Testis (tissue), 2 donors: ENCODE data around the gene SUPT7L.

Experiments
- CTCF ChIP-seq, 3 experiments: fragments of 450-650 bp in 2 of 3; fragments of 200-600 bp in 1 of 3; sonication (generic) in 1 of 3; IDR thresholded peaks; one replicate each; pipeline ENCODE4 v1.5.1; 2016 to 2019; ENCODE audit warnings: antibody characterized with exemption in 3 of 3, mild to moderate bottlenecking in 2 of 3, moderate library complexity in 1 of 3
- POLR2A ChIP-seq: fragments of 450-650 bp; IDR thresholded peaks from one replicate; pipeline ENCODE4 v1.6.1; 2017; ENCODE audit warnings: antibody characterized with exemption, mild to moderate bottlenecking, moderate library complexity

GRCh38 chr2:27653397-27653796 is 10.0 kb downstream of the SUPT7L start:
- TF ChIP-seq POLR2A (no peak), CTCF (IDR thresholded peaks at IDR 0.05) (no peak)
